Measurements from ENCODE around the gene GAL3ST3. TPM values are rescaled to one million over a fixed set of nuclear protein-coding genes. Genes with fewer than 3 reads are reported as not detected.

Gene GAL3ST3
- polyA plus RNA-seq, 3 donors = not detected

DNA sequence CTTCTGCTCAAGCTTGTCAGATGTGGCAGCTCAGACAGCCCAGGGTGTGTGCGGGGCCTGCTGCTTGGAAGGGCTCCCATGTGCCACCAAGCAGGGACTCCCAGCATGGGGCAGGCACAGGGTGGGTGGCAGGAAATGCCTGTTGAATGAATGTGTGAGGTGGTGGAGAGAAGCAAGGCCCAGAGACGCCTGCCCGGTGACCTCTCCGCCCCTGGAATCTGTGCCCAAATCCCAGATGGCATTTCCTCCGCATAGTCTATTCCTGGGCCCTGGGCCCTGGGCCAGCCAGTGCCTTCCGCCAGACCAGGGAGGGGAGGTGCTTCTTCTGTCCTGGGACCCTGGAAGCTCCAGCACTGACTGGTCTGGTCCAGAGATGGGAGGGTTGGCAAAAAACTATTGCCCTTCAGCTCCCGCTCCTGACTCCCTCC lies 33.5 kb downstream of the GAL3ST3 start:
- H3K4me1 Mint-ChIP-seq = peaks cover 46% of the 10 kb centered on the region
- H3K4me3 Mint-ChIP-seq = no peak overlapping the region
- 95% methylated on average over 6 of the region's 7 CpGs for WGBS (ENCODE audit: insufficient coverage)
- Histone ChIP-seq H3K4me3 (replicated peaks in 1 of 3; ENCODE audit: low read depth in 2 of 3, low read length in 3 of 3) (no peak overlapping the region), H3K9me3 (replicated peaks in 1 of 2; ENCODE audit: control insufficient read depth in 1 of 2, insufficient read depth in 1 of 2, low read length in 2 of 2) (no peaks in the 10 kb centered on the region), H3K27me3 (ENCODE audit: control insufficient read depth in 2 of 2, insufficient read depth in 2 of 2, low read length in 2 of 2) (peaks cover 14 to 17% of the 10 kb centered on the region in 2 donors), H4K20me1 (ENCODE audit: insufficient read depth, low read length) (no peaks in the 10 kb centered on the region), H3K4me1 (ENCODE audit: control insufficient read depth in 1 of 2, insufficient read depth in 2 of 2, low read length in 2 of 2) (peaks cover 49 to 50% of the 10 kb centered on the region in 2 donors), H3K4me2 (replicated peaks; ENCODE audit: extremely low read depth, low read length, poor library complexity, severe bottlenecking) (no peak overlapping the region), H3K9ac (ENCODE audit: insufficient read depth, low read length, poor library complexity, severe bottlenecking) (peak overlapping the region; percentile 19), H2AFZ (ENCODE audit: insufficient read depth, low read depth, low read length, poor library complexity, severe bottlenecking) (no peak overlapping the region), H3K36me3 (replicated peaks in 1 of 2; ENCODE audit: control insufficient read depth in 1 of 2, insufficient read depth in 2 of 2, low read length in 2 of 2) (peaks cover 8 to 9% of the 10 kb centered on the region in 2 donors), H3K79me2 (ENCODE audit: insufficient read depth, low read length) (peaks cover 8% of the 10 kb centered on the region), H3K27ac (ENCODE audit: low read depth in 1 of 2, low read length in 2 of 2) (peak overlapping the region; percentile 44 to 77)
- intact Hi-C loops (cut with micrococcal nuclease) = no loop called here
- TF ChIP-seq, protein P1, sequence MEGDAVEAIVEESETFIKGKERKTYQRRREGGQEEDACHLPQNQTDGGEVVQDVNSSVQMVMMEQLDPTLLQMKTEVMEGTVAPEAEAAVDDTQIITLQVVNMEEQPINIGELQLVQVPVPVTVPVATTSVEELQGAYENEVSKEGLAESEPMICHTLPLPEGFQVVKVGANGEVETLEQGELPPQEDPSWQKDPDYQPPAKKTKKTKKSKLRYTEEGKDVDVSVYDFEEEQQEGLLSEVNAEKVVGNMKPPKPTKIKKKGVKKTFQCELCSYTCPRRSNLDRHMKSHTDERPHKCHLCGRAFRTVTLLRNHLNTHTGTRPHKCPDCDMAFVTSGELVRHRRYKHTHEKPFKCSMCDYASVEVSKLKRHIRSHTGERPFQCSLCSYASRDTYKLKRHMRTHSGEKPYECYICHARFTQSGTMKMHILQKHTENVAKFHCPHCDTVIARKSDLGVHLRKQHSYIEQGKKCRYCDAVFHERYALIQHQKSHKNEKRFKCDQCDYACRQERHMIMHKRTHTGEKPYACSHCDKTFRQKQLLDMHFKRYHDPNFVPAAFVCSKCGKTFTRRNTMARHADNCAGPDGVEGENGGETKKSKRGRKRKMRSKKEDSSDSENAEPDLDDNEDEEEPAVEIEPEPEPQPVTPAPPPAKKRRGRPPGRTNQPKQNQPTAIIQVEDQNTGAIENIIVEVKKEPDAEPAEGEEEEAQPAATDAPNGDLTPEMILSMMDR (IDR thresholded peaks at IDR 0.05) = no peak
- no peak for DNase-seq
- peak overlapping the region in 4 of 7 donors; percentile 66 to 88 (median 78) for H3K27ac Mint-ChIP-seq
- peaks cover 21 to 23% (median 23%) of the 10 kb centered on the region in 3 donors for H3K27me3 Mint-ChIP-seq (ENCODE audit: low read depth in 3 of 3)
- peaks cover 20 to 29% of the 10 kb centered on the region in 2 donors for H3K36me3 Mint-ChIP-seq
- H3K9me3 Mint-ChIP-seq = peaks cover 0 to 5% (median 2%) of the 10 kb centered on the region in 7 donors

DNA sequence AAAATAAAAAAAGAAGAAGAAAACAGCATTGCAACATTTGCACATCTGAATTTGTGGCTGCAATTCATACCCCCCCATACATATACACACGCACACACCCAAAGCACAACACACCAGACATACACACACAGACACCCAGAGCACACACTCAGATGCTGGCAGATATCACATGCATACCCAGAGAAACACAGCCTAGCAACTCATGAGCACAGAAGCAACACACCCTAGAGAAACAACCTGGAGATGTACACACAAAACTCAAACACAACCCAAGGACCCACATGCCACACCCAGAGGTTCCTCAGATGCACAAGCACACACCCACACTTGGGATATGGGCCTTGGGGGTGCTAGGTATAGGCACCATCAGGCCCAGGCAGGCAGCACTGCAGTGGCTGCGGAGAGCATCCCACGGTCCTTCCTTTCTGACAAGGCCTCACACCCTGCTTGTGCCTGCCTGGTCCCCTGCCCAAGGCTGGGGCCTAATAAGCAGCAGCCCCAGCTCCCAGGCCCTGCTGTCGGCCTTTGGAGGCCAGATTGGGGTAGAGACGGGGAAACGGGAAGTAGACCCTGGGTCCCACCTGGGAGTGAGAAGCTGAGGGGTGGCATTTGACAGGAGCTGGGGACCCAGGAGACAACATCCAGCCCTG lies 34.0 kb downstream of the GAL3ST3 start:
- Histone ChIP-seq H4K20me1 (ENCODE audit: insufficient read depth, low read length) (no peaks in the 10 kb centered on the region), H3K9me3 (replicated peaks in 1 of 2; ENCODE audit: control insufficient read depth in 1 of 2, insufficient read depth in 1 of 2, low read length in 2 of 2) (no peaks in the 10 kb centered on the region), H3K27ac (ENCODE audit: low read depth in 1 of 2, low read length in 2 of 2) (peak overlapping the region; percentile 44 to 77), H3K4me2 (replicated peaks; ENCODE audit: extremely low read depth, low read length, poor library complexity, severe bottlenecking) (peak overlapping the region; percentile 28), H3K36me3 (replicated peaks in 1 of 2; ENCODE audit: control insufficient read depth in 1 of 2, insufficient read depth in 2 of 2, low read length in 2 of 2) (peaks cover 8 to 9% of the 10 kb centered on the region in 2 donors), H3K4me1 (ENCODE audit: control insufficient read depth in 1 of 2, insufficient read depth in 2 of 2, low read length in 2 of 2) (peaks cover 44% of the 10 kb centered on the region in 2 donors), H3K4me3 (replicated peaks in 1 of 3; ENCODE audit: low read depth in 2 of 3, low read length in 3 of 3) (peak overlapping the region in 1 of 3 experiments; percentile 4), H3K79me2 (ENCODE audit: insufficient read depth, low read length) (peaks cover 3% of the 10 kb centered on the region), H2AFZ (ENCODE audit: insufficient read depth, low read depth, low read length, poor library complexity, severe bottlenecking) (no peak overlapping the region), H3K9ac (ENCODE audit: insufficient read depth, low read length, poor library complexity, severe bottlenecking) (peak overlapping the region; percentile 19), H3K27me3 (ENCODE audit: control insufficient read depth in 2 of 2, insufficient read depth in 2 of 2, low read length in 2 of 2) (peaks cover 14 to 22% of the 10 kb centered on the region in 2 donors)
- Mint-ChIP-seq H3K27ac (peak overlapping the region; percentile 52 to 91 (median 83)), H3K4me3 (no peak overlapping the region), H3K4me1 (peaks cover 41% of the 10 kb centered on the region), H3K9me3 (peaks cover 0 to 5% (median 0%) of the 10 kb centered on the region in 7 donors), H3K36me3 (peaks cover 20 to 29% of the 10 kb centered on the region in 2 donors), H3K27me3 (ENCODE audit: low read depth in 3 of 3) (peaks cover 24 to 29% (median 28%) of the 10 kb centered on the region in 3 donors)
- intact Hi-C loops (cut with micrococcal nuclease) = no loop called here
- TF ChIP-seq, protein P1 (IDR thresholded peaks at IDR 0.05) = no peak
- WGBS (ENCODE audit: insufficient coverage) = 64% methylated on average over 6 of the region's 6 CpGs
- DNase-seq = peak; percentile 38 to 75 (median 55)
